H1 (cell line): Measurements from ENCODE around the gene SPPL3. TPM values are rescaled to one million over a fixed set of nuclear protein-coding genes. Genes with fewer than 3 reads are reported as not detected.

Source experiments
- CTCF ChIA-PET: fragments of 300-600 bp; sonication (Branson Sonifier 250); formaldehyde crosslinking; loops from one replicate; lab custom pipeline; 2021; ENCODE audit not compliant: partially characterized antibody; lab: Charles Lee
- POLR2A ChIA-PET: fragments of 300-600 bp; sonication (Branson Sonifier 250); formaldehyde crosslinking; loops from one replicate; lab custom pipeline; 2021; ENCODE audit warnings: inconsistent platforms; ENCODE audit not compliant: partially characterized antibody; lab: Charles Lee
- DNase-seq, 2 experiments: peaks; one replicate each; pipeline versions ENCODE4 v3.0.0 to v3.0.0-alpha.2; 2010 to 2022; ENCODE audit warnings: low spot score in 2 of 2, low read depth in 1 of 2, mixed read lengths in 1 of 2
- FAIRE-seq: peaks from 2 replicates; lab custom pipeline; 2011; peaks lifted over from hg19 to GRCh38; lab: Jason Lieb, UNC
- H2AFZ ChIP-seq: 2 replicates; pipeline ENCODE4 v1.8.1; 2012; ENCODE audit warnings: low read length, inconsistent platforms
- H2AK5ac ChIP-seq: 2 replicates; pipeline ENCODE4 v1.6.1; 2013; ENCODE audit warnings: low read depth, low read length
- H2BK120ac ChIP-seq: replicated peaks from 2 replicates; pipeline ENCODE3; 2013; ENCODE audit warnings: low read depth, low read length, inconsistent platforms
- H2BK12ac ChIP-seq: 2 replicates; pipeline ENCODE4 v1.6.1; 2013; ENCODE audit warnings: low read depth, low read length
- H2BK15ac ChIP-seq: 2 replicates; pipeline ENCODE4 v1.6.1; 2013; ENCODE audit warnings: low read length
- H2BK20ac ChIP-seq: 2 replicates; pipeline ENCODE4 v1.6.1; 2013; ENCODE audit warnings: low read length
- H2BK5ac ChIP-seq: 2 replicates; pipeline ENCODE4 v1.6.1; 2013; ENCODE audit warnings: low read depth, low read length
- H3K14ac ChIP-seq: 2 replicates; pipeline ENCODE4 v1.6.1; 2013; ENCODE audit warnings: inconsistent platforms; ENCODE audit not compliant: insufficient read length
- H3K18ac ChIP-seq: 2 replicates; pipeline ENCODE4 v1.6.1; 2013; ENCODE audit warnings: low read length; ENCODE audit errors: extremely low read depth
- H3K23ac ChIP-seq: 2 replicates; pipeline ENCODE4 v1.6.1; 2013; ENCODE audit warnings: inconsistent platforms; ENCODE audit not compliant: insufficient read length
- H3K23me2 ChIP-seq: 2 replicates; pipeline ENCODE4 v1.6.1; 2013; ENCODE audit warnings: low read depth, low read length
- H3K27ac ChIP-seq: 2 replicates; pipeline ENCODE4 v1.6.1; 2011; ENCODE audit warnings: low read depth, low read length, inconsistent platforms
- H3K27me3 ChIP-seq, 4 experiments: replicated peaks in 1 of 4; 1 replicate in 1 of 4; 2 replicates in 3 of 4; pipeline versions ENCODE4 v1.6.1 to v1.8.1; 2011 to 2013; ENCODE audit warnings: low read length in 3 of 4, mild to moderate bottlenecking in 3 of 4, inconsistent platforms in 2 of 4, mixed read lengths in 2 of 4, moderate library complexity in 1 of 4; ENCODE audit not compliant: control insufficient read depth in 3 of 4, insufficient read depth in 3 of 4; ENCODE audit errors: extremely low read depth in 1 of 4
- H3K36me3 ChIP-seq, 4 experiments: 2 replicates each; pipeline versions ENCODE4 v1.6.1 to v1.8.1; 2011 to 2013; ENCODE audit warnings: mild to moderate bottlenecking in 4 of 4, low read length in 3 of 4, moderate library complexity in 2 of 4, control low read depth in 1 of 4, inconsistent platforms in 1 of 4; ENCODE audit not compliant: insufficient read depth in 4 of 4, control insufficient read depth in 2 of 4
- H3K4ac ChIP-seq: replicated peaks from 2 replicates; pipeline ENCODE3; 2013; ENCODE audit warnings: low read length, low read depth, mixed read lengths, inconsistent platforms; ENCODE audit not compliant: insufficient read length
- H3K4me1 ChIP-seq, 4 experiments: replicated peaks in 1 of 4; 1 replicate in 1 of 4; 2 replicates in 3 of 4; pipeline versions ENCODE4 v1.6.1 to v1.8.1; 2011 to 2013; ENCODE audit warnings: low read length in 3 of 4, inconsistent platforms in 2 of 4, mixed read lengths in 1 of 4; ENCODE audit not compliant: insufficient read depth in 4 of 4, control insufficient read depth in 3 of 4
- H3K4me2 ChIP-seq, 2 experiments: 2 replicates each; pipeline versions ENCODE4 v1.6.1 to v1.8.1; 2011 to 2013; ENCODE audit warnings: low read depth in 2 of 2, low read length in 2 of 2, control low read depth in 1 of 2, inconsistent platforms in 1 of 2, mild to moderate bottlenecking in 1 of 2; ENCODE audit not compliant: insufficient read depth in 1 of 2
- H3K4me3 ChIP-seq, 4 experiments: fragments of 200-600, 300-600 bp in 1 of 4; sonication (generic), shearing (Covaris generic), sonication (Bioruptor Twin) in 1 of 4; 2 replicates each; pipeline versions ENCODE4 v1.5.1 to v1.8.1; 2011 to 2016; ENCODE audit warnings: low read length in 4 of 4, low read depth in 3 of 4, control low read depth in 2 of 4, inconsistent platforms in 2 of 4, mild to moderate bottlenecking in 2 of 4, mixed read lengths in 1 of 4, moderate library complexity in 1 of 4; ENCODE audit not compliant: insufficient read depth in 2 of 4; ENCODE audit errors: extremely low read depth in 1 of 4
- H3K56ac ChIP-seq: replicated peaks from 2 replicates; pipeline ENCODE3; 2013; ENCODE audit warnings: low read depth, mild to moderate bottlenecking, mixed read lengths, low read length, inconsistent platforms; ENCODE audit not compliant: insufficient read length
- H3K79me1 ChIP-seq: 2 replicates; pipeline ENCODE4 v1.6.1; 2013; ENCODE audit warnings: low read depth, low read length, control low read depth
- H3K79me2 ChIP-seq, 2 experiments: 2 replicates each; pipeline versions ENCODE4 v1.6.1 to v1.8.1; 2012 to 2013; ENCODE audit warnings: low read length in 2 of 2, mild to moderate bottlenecking in 2 of 2, inconsistent platforms in 1 of 2; ENCODE audit not compliant: insufficient read depth in 2 of 2, control insufficient read depth in 1 of 2
- H3K9ac ChIP-seq, 4 experiments: replicated peaks in 1 of 4; 1 replicate in 1 of 4; 2 replicates in 3 of 4; pipeline versions ENCODE4 v1.6.1 to v1.8.1; 2011 to 2013; ENCODE audit warnings: low read depth in 3 of 4, low read length in 3 of 4, control low read depth in 2 of 4, mild to moderate bottlenecking in 2 of 4, moderate library complexity in 2 of 4, inconsistent platforms in 1 of 4; ENCODE audit errors: extremely low read depth in 1 of 4
- H3K9me3 ChIP-seq, 2 experiments: 2 replicates each; pipeline versions ENCODE4 v1.6.1 to v1.8.1; 2012 to 2013; ENCODE audit warnings: mild to moderate bottlenecking in 2 of 2, moderate library complexity in 2 of 2, control low read depth in 1 of 2, inconsistent platforms in 1 of 2, low read depth in 1 of 2, low read length in 1 of 2, mixed read lengths in 1 of 2; ENCODE audit not compliant: insufficient read depth in 2 of 2
- H4K20me1 ChIP-seq, 2 experiments: replicated peaks in 1 of 2; 2 replicates each; pipeline versions ENCODE3 to v1.8.1; 2011 to 2013; ENCODE audit warnings: inconsistent platforms in 2 of 2, low read length in 2 of 2, mild to moderate bottlenecking in 1 of 2; ENCODE audit not compliant: insufficient read depth in 2 of 2, control insufficient read depth in 1 of 2
- H4K5ac ChIP-seq: 2 replicates; pipeline ENCODE4 v1.6.1; 2013; ENCODE audit warnings: low read length, low read depth, mixed read lengths, inconsistent platforms; ENCODE audit not compliant: insufficient read length
- H4K8ac ChIP-seq: 2 replicates; pipeline ENCODE4 v1.8.0; 2013; ENCODE audit warnings: mild to moderate bottlenecking, moderate library complexity, low read length, inconsistent platforms; ENCODE audit not compliant: insufficient read depth; ENCODE audit errors: extremely low read depth
- H4K91ac ChIP-seq: replicated peaks from 2 replicates; pipeline ENCODE3; 2013; ENCODE audit warnings: low read length, mixed read lengths, inconsistent platforms; ENCODE audit not compliant: insufficient read length
- CHD1 ChIP-seq: IDR thresholded peaks from 2 replicates; pipeline ENCODE4 v1.6.1; 2012; ENCODE audit warnings: low read depth, low read length, improper control_type of control experiment
- CHD2 ChIP-seq: IDR thresholded peaks from 2 replicates; pipeline ENCODE4 v1.6.1; 2012; ENCODE audit warnings: low read length, improper control_type of control experiment
- CTBP2 ChIP-seq: IDR thresholded peaks from 2 replicates; pipeline ENCODE4 v1.7.0; 2011; ENCODE audit warnings: borderline replicate concordance, mild to moderate bottlenecking, moderate library complexity, mixed read lengths, low read length; ENCODE audit not compliant: insufficient read depth, insufficient read length
- FOSL1 ChIP-seq: IDR thresholded peaks from 2 replicates; pipeline ENCODE4 v1.6.1; 2011; ENCODE audit warnings: mild to moderate bottlenecking, low read depth, low read length, moderate library complexity; ENCODE audit not compliant: insufficient read depth
- JUN ChIP-seq: IDR thresholded peaks from 2 replicates; pipeline ENCODE4 v1.6.1; 2011; ENCODE audit warnings: low read depth, mild to moderate bottlenecking, improper control_type of control experiment, low read length
- KDM5A ChIP-seq: fragments of 200-600 bp; IDR thresholded peaks from 2 replicates; pipeline ENCODE4 v1.7.1; 2012; ENCODE audit warnings: mild to moderate bottlenecking, low read length, inconsistent platforms, mixed read lengths
- SIN3A ChIP-seq, 2 experiments: IDR thresholded peaks in 1 of 2; conservative IDR thresholded peaks in 1 of 2; 2 replicates each; pipeline ENCODE4 v1.6.1; 2011 to 2012; ENCODE audit warnings: low read length in 2 of 2, improper control_type of control experiment in 1 of 2, low read depth in 1 of 2, mild to moderate bottlenecking in 1 of 2
- SIRT6 ChIP-seq: IDR thresholded peaks from one replicate; pipeline ENCODE4 v1.7.1; 2012; ENCODE audit warnings: low read length, inconsistent platforms
- SP4 ChIP-seq: IDR thresholded peaks from 2 replicates; pipeline ENCODE4 v1.6.1; 2012; ENCODE audit warnings: low read length, inconsistent platforms
- TCF12 ChIP-seq: IDR thresholded peaks from 2 replicates; pipeline ENCODE4 v1.6.1; 2011; ENCODE audit warnings: low read depth, mild to moderate bottlenecking, low read length
- USF2 ChIP-seq: IDR thresholded peaks from 2 replicates; pipeline ENCODE4 v1.6.1; 2011; ENCODE audit warnings: low read length, improper control_type of control experiment
- WGBS, 2 experiments: shearing (Covaris generic) in 1 of 2; methylation state at CpG; one replicate each; pipeline versions ENCODE4 v1.1.6 to v1.1.7; 2013 to 2015; ENCODE audit warnings: low lambda C conversion rate in 2 of 2, mixed read lengths in 2 of 2, inconsistent platforms in 1 of 2, low coverage in 1 of 2, missing lambda C conversion rate in 1 of 2; ENCODE audit not compliant: insufficient replicate concordance in 2 of 2, insufficient coverage in 1 of 2, insufficient read length in 1 of 2; ENCODE audit errors: extremely low coverage in 1 of 2, missing lambda C conversion rate in 1 of 2; 5-methylcytosine and 5-hydroxymethylcytosine counted together
- polyA plus RNA-seq, 7 experiments: library from polyadenylated mRNA; depleted of rRNA in 3 of 7; stranded (reverse) in 5 of 7; unstranded in 2 of 7; fragments of >200 nt in 5 of 7; fragments of 200-250 nt in 2 of 7; gene quantifications; 1 replicate in 5 of 7; 2 replicates in 1 of 7; 4 replicates in 1 of 7; pipeline versions ENCODE4 v1.2.1 to v1.2.3, GENCODE V29; 2011 to 2013; ENCODE audit warnings: missing spikeins in 2 of 7, mixed read lengths in 2 of 7
- total RNA-seq: library from RNA; stranded (reverse); fragmentation: NEBNext Ultra II Directional; extraction: Animal tissue kit (Norgen Biotek cat#: 25700); gene quantifications from 2 replicates; pipeline ENCODE4 v1.2.1, GENCODE V29; 2021

Gene SPPL3
- total and polyA plus RNA-seq, 2 of the 8 experiments (the other 6 are each of a cell fraction or from before 2014, with no cell fraction given), result 27.3 to 48.4 TPM

GRCh38 chr12:120760349-120761254, 143.6 kb downstream of the SPPL3 start:
- Histone ChIP-seq H3K4me1 (peaks cover 0 to 10% (median 4%) of the 10 kb centered on the region in 4 experiments; a peak in 4 of 7 replicates), H3K23ac (no peak overlapping the region), H2BK15ac (no peak overlapping the region), H4K5ac (no peak overlapping the region), H2BK120ac (no peak overlapping the region), H2AFZ (no peak overlapping the region), H4K91ac (no peak overlapping the region), H4K20me1 (peaks cover 0 to 2% of the 10 kb centered on the region in 2 experiments), H3K27ac (no peak overlapping the region), H3K9me3 (no peaks in the 10 kb centered on the region), H3K4me3 (no peak overlapping the region), H3K27me3 (no peaks in the 10 kb centered on the region), H3K4me2 (no peak overlapping the region), H3K36me3 (peaks cover 0 to 25% (median 5%) of the 10 kb centered on the region in 4 experiments; a peak in 6 of 8 replicates), H2BK20ac (no peak overlapping the region), H3K4ac (no peak overlapping the region), H2AK5ac (no peak overlapping the region), H3K23me2 (no peaks in the 10 kb centered on the region), H3K56ac (no peak overlapping the region), H4K8ac (no peak overlapping the region), H3K79me2 (no peaks in the 10 kb centered on the region), H3K9ac (no peak overlapping the region), H3K79me1 (no peaks in the 10 kb centered on the region), H3K14ac (no peak overlapping the region), H2BK12ac (no peak overlapping the region), H2BK5ac (no peak overlapping the region), H3K18ac (no peak overlapping the region)
- FAIRE-seq, result no peak
- no peak for DNase-seq
- POLR2A ChIA-PET, result no interaction called here
- 91% methylated on average over 21 of the region's 21 CpGs; no CpG with 5 or more reads in 1 of the 2 experiments for WGBS, 2 experiments
- CTCF ChIA-PET, result interaction anchor here (0.6 to 2.0 kb wide), 7 partner anchors 10 to 211 kb away, joined by 3 to 6 read pairs (median 3); no protein-coding TSS in a partner anchor
- no peak for TF ChIP-seq KDM5A
- TF ChIP-seq SP4, result no peak
- TF ChIP-seq TCF12, result no peak
- no peak for TF ChIP-seq SIRT6
- TF ChIP-seq CHD1, result no peak
- no peak for TF ChIP-seq USF2
- TF ChIP-seq SIN3A (conservative IDR thresholded peaks at IDR 0.05 in 1 of 2, IDR thresholded peaks at IDR 0.05 in 1 of 2; ENCODE audit: low read depth in 1 of 2, low read length in 2 of 2), result no peak
- no peak for TF ChIP-seq JUN
- TF ChIP-seq CTBP2, result no peak
- no peak for TF ChIP-seq FOSL1
- no peak for TF ChIP-seq CHD2
